Lung (tissue), 12 donors: ENCODE results near the gene BCL2L13. TPM values are rescaled to one million over a fixed set of nuclear protein-coding genes. Genes with fewer than 3 reads are reported as not detected.

Experiments
- ATAC-seq: fragments of 200-7000 bp; cut with Tn5 transposase; one replicate; pipeline ENCODE4 v1.9.1; 2020; ENCODE audit warnings: moderate number of reproducible peaks; ENCODE audit not compliant: insufficient read depth, low FRiP score
- DNase-seq, 3 donors: peaks; one replicate each; pipeline ENCODE4 v3.0.0-alpha.2; 2013 to 2017
- H3K27ac ChIP-seq, 2 donors: one replicate each; pipeline ENCODE4 v1.5.1; 2013; ENCODE audit warnings: mild to moderate bottlenecking in 2 of 2, moderate library complexity in 2 of 2, control low read depth in 1 of 2, inconsistent platforms in 1 of 2, low read depth in 1 of 2, low read length in 1 of 2
- H3K27me3 ChIP-seq, 3 donors: one replicate each; pipeline ENCODE4 v1.5.1; 2013; ENCODE audit warnings: low read length in 2 of 3; ENCODE audit not compliant: control insufficient read depth in 3 of 3, insufficient read depth in 3 of 3
- H3K36me3 ChIP-seq, 4 donors: one replicate each; pipeline ENCODE4 v1.5.1; 2013; ENCODE audit warnings: low read length in 4 of 4, mild to moderate bottlenecking in 1 of 4, moderate library complexity in 1 of 4; ENCODE audit not compliant: control insufficient read depth in 4 of 4, insufficient read depth in 4 of 4
- H3K4me1 ChIP-seq, 5 donors: one replicate each; pipeline ENCODE4 v1.5.1; 2013; ENCODE audit warnings: low read length in 5 of 5, mild to moderate bottlenecking in 2 of 5, moderate library complexity in 1 of 5; ENCODE audit not compliant: control insufficient read depth in 5 of 5, insufficient read depth in 5 of 5
- H3K4me3 ChIP-seq: one replicate; pipeline ENCODE4 v1.5.1; 2013; ENCODE audit warnings: mild to moderate bottlenecking, control low read depth, moderate library complexity
- H3K9ac ChIP-seq, 2 donors: one replicate each; pipeline ENCODE4 v1.5.1; 2013; ENCODE audit warnings: low read length in 2 of 2, control low read depth in 1 of 2; ENCODE audit not compliant: insufficient read depth in 1 of 2
- H3K9me3 ChIP-seq, 4 donors: one replicate each; pipeline ENCODE4 v1.5.1; 2013; ENCODE audit warnings: low read length in 3 of 4, mild to moderate bottlenecking in 1 of 4, moderate library complexity in 1 of 4; ENCODE audit not compliant: control insufficient read depth in 4 of 4, insufficient read depth in 3 of 4
- WGBS, 2 donors: extraction: QIAGEN DNeasy Blood & Tissue Kit; methylation state at CpG; one replicate each; pipeline ENCODE4 v1.1.7; 2013; 5-methylcytosine and 5-hydroxymethylcytosine counted together
- polyA plus RNA-seq, 2 donors: library from polyadenylated mRNA; stranded (reverse); fragments of 200-250 nt; gene quantifications; one replicate each; pipeline ENCODE4 v1.2.1, GENCODE V29; 2013
- total RNA-seq, 2 donors: library from RNA; depleted of rRNA in 1 of 2; stranded (reverse); fragments of >200 nt in 1 of 2; gene quantifications; one replicate each; pipeline ENCODE4 v1.2.1, GENCODE V29; 2014 to 2021
- TF ChIP-seq, protein P1 (sequence below): IDR thresholded peaks from 2 replicates; pipeline ENCODE4 v1.5.1; 2012; ENCODE audit warnings: mild to moderate bottlenecking; ENCODE audit errors: control extremely low read depth, extremely low read depth
- donor health status: control.
- donor health status: control.
- donor health status: Bipolar disorder and iron deficiency.
- donor health status: healthy.
- donor health status: DM: yes; HTN: yes; CAD: no.

The BCL2L13 gene
- total and polyA plus RNA-seq, 4 donors: 21.4 to 52.4 (median 33.8) TPM

DNA sequence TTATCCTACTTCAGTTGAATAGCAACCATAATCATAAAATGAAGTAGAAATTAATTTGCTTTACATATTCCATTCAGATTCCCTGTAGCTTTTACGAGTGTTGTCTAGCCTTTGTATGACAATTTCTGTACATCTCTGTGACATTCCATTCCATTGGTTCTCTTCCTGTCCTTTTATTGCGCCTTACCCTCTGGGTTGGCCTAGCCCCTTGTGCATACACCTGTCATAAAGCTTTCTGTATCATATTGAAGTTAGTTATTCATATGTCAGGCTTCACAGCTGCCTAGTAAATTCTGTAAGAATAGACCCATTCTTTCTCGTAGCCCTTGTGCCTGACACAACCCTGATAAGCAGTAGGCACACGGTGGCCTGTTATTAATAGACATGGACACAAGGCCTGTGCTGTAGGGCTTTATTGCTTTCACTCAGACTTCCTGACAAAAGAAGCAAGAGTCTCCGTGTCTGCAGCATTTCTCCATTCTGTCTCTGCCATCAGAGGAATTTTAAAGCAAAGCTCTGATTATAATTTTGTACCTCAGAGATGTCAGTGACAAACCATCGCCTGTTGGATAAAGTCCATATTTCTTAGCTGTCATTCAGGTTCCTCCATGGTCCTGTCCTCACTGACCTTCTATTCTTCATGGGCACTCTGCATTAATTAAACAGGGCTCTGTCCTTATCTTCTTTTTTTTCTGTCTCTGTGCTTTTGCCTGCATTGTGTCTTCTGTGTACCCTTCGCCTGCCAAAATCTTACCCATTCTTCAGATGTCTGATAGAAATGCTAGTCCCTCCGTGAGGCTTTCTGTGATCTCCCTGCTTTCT lies 86.3 kb downstream of the BCL2L13 start:
- Histone ChIP-seq H3K27ac (peak overlapping the region; percentile 20 to 91), H3K36me3 (peaks cover 6 to 23% (median 17%) of the 10 kb centered on the region in 4 donors), H3K4me3 (no peak overlapping the region), H3K9me3 (no peaks in the 10 kb centered on the region), H3K27me3 (no peaks in the 10 kb centered on the region), H3K4me1 (peaks cover 0 to 3% (median 0%) of the 10 kb centered on the region in 5 donors), H3K9ac (no peak overlapping the region)
- TF ChIP-seq, protein P1, sequence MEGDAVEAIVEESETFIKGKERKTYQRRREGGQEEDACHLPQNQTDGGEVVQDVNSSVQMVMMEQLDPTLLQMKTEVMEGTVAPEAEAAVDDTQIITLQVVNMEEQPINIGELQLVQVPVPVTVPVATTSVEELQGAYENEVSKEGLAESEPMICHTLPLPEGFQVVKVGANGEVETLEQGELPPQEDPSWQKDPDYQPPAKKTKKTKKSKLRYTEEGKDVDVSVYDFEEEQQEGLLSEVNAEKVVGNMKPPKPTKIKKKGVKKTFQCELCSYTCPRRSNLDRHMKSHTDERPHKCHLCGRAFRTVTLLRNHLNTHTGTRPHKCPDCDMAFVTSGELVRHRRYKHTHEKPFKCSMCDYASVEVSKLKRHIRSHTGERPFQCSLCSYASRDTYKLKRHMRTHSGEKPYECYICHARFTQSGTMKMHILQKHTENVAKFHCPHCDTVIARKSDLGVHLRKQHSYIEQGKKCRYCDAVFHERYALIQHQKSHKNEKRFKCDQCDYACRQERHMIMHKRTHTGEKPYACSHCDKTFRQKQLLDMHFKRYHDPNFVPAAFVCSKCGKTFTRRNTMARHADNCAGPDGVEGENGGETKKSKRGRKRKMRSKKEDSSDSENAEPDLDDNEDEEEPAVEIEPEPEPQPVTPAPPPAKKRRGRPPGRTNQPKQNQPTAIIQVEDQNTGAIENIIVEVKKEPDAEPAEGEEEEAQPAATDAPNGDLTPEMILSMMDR: no peak
- WGBS, 2 donors: 68 to 71% methylated on average over 8 of the region's 8 CpGs
- ATAC-seq: no peak
- no peak for DNase-seq

DNA sequence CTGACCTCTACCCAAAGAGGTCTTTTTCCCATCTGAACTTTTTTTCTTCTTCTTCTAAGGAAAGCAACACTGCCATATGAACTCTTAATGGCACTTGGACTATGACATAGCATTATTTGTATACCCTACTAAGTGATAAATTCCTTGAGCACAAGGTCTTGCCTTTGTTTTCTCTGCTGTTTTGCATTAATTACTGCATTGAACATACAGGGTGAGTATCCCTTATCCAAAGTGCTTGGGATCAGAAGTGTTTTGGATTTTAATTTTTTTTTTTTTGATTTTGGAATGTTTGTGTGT lies 86.9 kb downstream of the BCL2L13 start:
- TF ChIP-seq, protein P1: no peak
- Histone ChIP-seq H3K4me1 (peaks cover 0 to 3% (median 0%) of the 10 kb centered on the region in 5 donors), H3K4me3 (no peak overlapping the region), H3K9me3 (no peaks in the 10 kb centered on the region), H3K36me3 (peaks cover 10 to 26% (median 21%) of the 10 kb centered on the region in 4 donors), H3K27me3 (no peaks in the 10 kb centered on the region), H3K27ac (peak overlapping the region in 1 of 2 donors; percentile 91), H3K9ac (no peak overlapping the region)
- no peak for DNase-seq
- ATAC-seq: no peak

DNA sequence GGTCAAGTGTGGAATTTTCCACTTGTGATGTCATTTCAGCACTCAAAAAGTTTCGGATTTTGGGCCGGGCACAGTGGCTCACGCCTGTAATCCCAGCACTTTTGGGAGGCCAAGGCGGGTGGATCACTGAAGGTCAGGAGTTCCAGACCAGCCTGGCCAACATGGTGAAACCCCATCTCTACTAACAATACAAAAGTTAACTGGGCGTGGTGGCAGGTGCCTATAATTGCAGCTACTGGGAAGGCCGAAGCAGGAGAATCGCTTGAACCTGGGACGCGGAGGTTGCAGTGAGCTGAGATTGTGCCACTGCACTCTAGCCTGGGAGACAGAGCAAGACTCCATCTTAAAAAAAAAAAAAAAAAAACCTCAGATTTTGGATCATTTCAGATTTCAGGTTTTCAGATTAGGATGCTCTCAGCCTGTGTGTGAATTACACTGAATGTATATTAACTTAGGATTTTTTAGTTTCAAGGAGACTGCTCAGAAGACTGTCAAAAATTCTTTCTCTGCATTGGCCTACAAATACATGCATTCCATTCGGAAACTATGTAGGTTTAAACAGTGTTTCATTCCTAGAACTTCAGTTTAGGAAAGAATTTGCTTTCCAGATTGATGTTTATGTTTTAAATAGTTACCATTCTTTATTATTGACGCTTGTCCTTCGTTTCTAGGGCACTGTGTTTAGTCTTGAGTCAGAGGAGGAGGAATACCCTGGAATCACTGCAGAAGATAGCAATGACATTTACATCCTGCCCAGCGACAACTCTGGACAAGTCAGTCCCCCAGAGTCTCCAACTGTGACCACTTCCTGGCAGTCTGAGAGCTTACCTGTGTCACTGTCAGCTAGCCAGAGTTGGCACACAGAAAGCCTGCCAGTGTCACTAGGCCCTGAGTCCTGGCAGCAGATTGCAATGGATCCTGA lies 87.7 kb downstream of the BCL2L13 start:
- TF ChIP-seq, protein P1: no peak
- Histone ChIP-seq H3K9me3 (no peaks in the 10 kb centered on the region), H3K36me3 (peaks cover 10 to 27% (median 21%) of the 10 kb centered on the region in 4 donors), H3K4me1 (peaks cover 0 to 3% (median 0%) of the 10 kb centered on the region in 5 donors), H3K27ac (peak overlapping the region in 1 of 2 donors; percentile 58), H3K27me3 (no peaks in the 10 kb centered on the region), H3K9ac (no peak overlapping the region), H3K4me3 (no peak overlapping the region)
- no peak for ATAC-seq
- WGBS, 2 donors: 85% methylated on average over 13 of the region's 13 CpGs
- no peak for DNase-seq
